ENCODE measurements around the gene RAB6A. TPM values are rescaled to one million over a fixed set of nuclear protein-coding genes. Genes with fewer than 3 reads are reported as not detected.

The RAB6A gene
- total RNA-seq, 1 experiment from 2014 or later, result 105 TPM

DNA sequence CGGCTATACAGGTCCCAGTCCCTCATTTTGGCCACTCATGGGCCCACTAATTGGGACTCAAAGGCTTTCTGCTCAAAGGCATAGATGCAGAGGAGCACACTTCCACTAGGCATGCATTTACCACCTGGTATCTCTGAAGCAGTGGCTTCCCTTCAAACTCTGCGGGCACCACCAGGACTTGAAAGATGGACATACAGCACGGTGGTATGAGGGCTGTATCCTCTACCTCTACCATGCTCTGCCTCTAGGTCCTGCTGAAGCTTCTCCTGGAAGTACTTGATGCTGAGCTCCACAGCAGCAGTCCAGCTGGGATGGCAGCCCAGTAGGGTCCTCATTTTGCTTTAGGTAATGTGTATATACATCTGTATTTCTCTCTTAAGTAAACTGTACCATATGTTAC lies 49.9 kb downstream of the RAB6A start:
- DNase-seq (ENCODE audit: low spot score), result no peak
- H3K9me3 ChIP-seq (ENCODE audit: low read depth, low read length, poor library complexity, severe bottlenecking), result no peaks in the 10 kb centered on the region
- H3K4me3 ChIP-seq (ENCODE audit: low read depth, low read length, poor library complexity, severe bottlenecking), result no peak overlapping the region
- CTCF ChIA-PET, result no interaction called here
- peaks cover 17% of the 10 kb centered on the region for H3K4me1 ChIP-seq (ENCODE audit: insufficient read depth, low read length, poor library complexity, severe bottlenecking)
- intact Hi-C loops (cut with micrococcal nuclease; ENCODE audit: unreplicated experiment), result no loop called here
- H3K27me3 ChIP-seq (replicated peaks; ENCODE audit: insufficient read depth, low read depth, low read length, poor library complexity), result no peaks in the 10 kb centered on the region
- no peak for TF ChIP-seq EZH2 (IDR thresholded peaks at IDR 0.05; ENCODE audit: borderline replicate concordance, low read depth, low read length, poor library complexity, severe bottlenecking)
- TF ChIP-seq, protein P1, sequence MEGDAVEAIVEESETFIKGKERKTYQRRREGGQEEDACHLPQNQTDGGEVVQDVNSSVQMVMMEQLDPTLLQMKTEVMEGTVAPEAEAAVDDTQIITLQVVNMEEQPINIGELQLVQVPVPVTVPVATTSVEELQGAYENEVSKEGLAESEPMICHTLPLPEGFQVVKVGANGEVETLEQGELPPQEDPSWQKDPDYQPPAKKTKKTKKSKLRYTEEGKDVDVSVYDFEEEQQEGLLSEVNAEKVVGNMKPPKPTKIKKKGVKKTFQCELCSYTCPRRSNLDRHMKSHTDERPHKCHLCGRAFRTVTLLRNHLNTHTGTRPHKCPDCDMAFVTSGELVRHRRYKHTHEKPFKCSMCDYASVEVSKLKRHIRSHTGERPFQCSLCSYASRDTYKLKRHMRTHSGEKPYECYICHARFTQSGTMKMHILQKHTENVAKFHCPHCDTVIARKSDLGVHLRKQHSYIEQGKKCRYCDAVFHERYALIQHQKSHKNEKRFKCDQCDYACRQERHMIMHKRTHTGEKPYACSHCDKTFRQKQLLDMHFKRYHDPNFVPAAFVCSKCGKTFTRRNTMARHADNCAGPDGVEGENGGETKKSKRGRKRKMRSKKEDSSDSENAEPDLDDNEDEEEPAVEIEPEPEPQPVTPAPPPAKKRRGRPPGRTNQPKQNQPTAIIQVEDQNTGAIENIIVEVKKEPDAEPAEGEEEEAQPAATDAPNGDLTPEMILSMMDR (conservative IDR thresholded peaks at IDR 0.05; ENCODE audit: low read depth, low read length), result no peak
- peaks cover 7% of the 10 kb centered on the region for H3K36me3 ChIP-seq (ENCODE audit: insufficient read depth, low read length, poor library complexity, severe bottlenecking)
- no TSS peak for BruUV-seq (replicated peaks)
- no peak overlapping the region for H3K27ac ChIP-seq (ENCODE audit: low read depth, low read length, poor library complexity, severe bottlenecking)
- POLR2A ChIA-PET (ENCODE audit: low non-redundant PET), result interaction anchor here (0.6 kb wide), 1 partner anchor 11 kb away, joined by 3 read pairs; no protein-coding TSS in a partner anchor

DNA sequence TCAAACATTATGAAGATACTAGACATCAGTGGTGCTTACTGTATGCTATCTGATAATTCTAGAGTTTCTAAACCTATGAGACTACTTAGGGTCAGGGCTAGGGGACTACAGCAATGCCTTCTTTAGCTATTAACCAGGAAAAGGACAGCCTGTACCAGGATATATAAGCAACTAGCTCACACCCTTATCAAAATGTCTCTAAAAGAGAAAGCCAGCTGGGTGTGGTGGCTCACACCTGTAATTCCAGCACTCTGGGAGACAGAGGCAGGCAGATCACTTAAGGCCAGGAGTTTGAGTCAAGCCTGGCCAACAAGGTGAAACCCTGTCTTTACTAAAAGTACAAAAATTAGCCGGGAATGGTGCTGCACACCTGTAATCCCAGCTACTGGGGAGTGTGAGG lies 55.8 kb downstream of the RAB6A start:
- H3K4me3 ChIP-seq (ENCODE audit: low read depth, low read length, poor library complexity, severe bottlenecking), result no peak overlapping the region
- H3K27ac ChIP-seq (ENCODE audit: low read depth, low read length, poor library complexity, severe bottlenecking), result no peak overlapping the region
- BruUV-seq (replicated peaks), result no TSS peak
- intact Hi-C loops (cut with micrococcal nuclease; ENCODE audit: unreplicated experiment), result no loop called here
- H3K9me3 ChIP-seq (ENCODE audit: low read depth, low read length, poor library complexity, severe bottlenecking), result no peaks in the 10 kb centered on the region
- POLR2A ChIA-PET (ENCODE audit: low non-redundant PET), result no interaction called here
- no peaks in the 10 kb centered on the region for H3K4me1 ChIP-seq (ENCODE audit: insufficient read depth, low read length, poor library complexity, severe bottlenecking)
- DNase-seq (ENCODE audit: low spot score), result no peak
- peaks cover 14% of the 10 kb centered on the region for H3K36me3 ChIP-seq (ENCODE audit: insufficient read depth, low read length, poor library complexity, severe bottlenecking)
- TF ChIP-seq EZH2 (IDR thresholded peaks at IDR 0.05; ENCODE audit: borderline replicate concordance, low read depth, low read length, poor library complexity, severe bottlenecking), result no peak
- TF ChIP-seq, protein P1 (conservative IDR thresholded peaks at IDR 0.05; ENCODE audit: low read depth, low read length), result no peak
- H3K27me3 ChIP-seq (replicated peaks; ENCODE audit: insufficient read depth, low read depth, low read length, poor library complexity), result no peaks in the 10 kb centered on the region
- CTCF ChIA-PET, result no interaction called here

DNA sequence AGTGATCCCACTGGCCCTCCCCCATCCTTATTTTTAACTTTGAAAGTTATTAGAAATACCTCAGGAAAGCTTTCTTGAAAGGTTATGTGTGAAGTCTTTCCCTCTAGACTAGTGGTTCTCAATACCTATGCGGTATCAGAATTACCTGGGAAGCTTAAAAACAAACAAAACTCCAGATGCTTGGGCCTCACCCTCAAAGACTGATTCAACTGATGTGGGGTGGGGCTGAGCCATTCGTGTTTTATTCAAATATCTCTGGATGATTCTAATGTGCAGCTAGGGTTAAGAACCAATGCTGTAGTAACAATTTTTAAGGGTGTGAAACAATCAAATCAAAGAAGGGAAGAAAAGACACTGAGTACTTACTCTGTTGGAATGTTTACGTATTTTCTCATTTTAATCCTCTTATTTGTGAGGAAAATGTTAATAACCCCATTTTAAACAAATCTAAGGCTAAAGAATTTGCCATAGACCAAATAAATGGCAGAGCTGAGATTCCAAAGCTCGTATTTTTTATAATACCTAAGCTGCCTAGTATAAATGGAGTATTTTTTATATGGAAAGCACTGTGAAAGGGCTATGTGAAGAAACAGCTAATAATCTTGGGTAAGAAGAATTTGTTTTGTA lies 66.9 kb downstream of the RAB6A start:
- CTCF ChIA-PET, result interaction anchor here (0.9 kb wide), 1 partner anchor 68 kb away, joined by 3 read pairs; no protein-coding TSS in a partner anchor
- intact Hi-C loops (cut with micrococcal nuclease; ENCODE audit: unreplicated experiment), result no loop called here
- no TSS peak for BruUV-seq (replicated peaks)
- Histone ChIP-seq H3K27me3 (replicated peaks; ENCODE audit: insufficient read depth, low read depth, low read length, poor library complexity) (no peaks in the 10 kb centered on the region), H3K27ac (ENCODE audit: low read depth, low read length, poor library complexity, severe bottlenecking) (no peak overlapping the region), H3K9me3 (ENCODE audit: low read depth, low read length, poor library complexity, severe bottlenecking) (no peaks in the 10 kb centered on the region), H3K4me3 (ENCODE audit: low read depth, low read length, poor library complexity, severe bottlenecking) (no peak overlapping the region), H3K36me3 (ENCODE audit: insufficient read depth, low read length, poor library complexity, severe bottlenecking) (peaks cover 5% of the 10 kb centered on the region), H3K4me1 (ENCODE audit: insufficient read depth, low read length, poor library complexity, severe bottlenecking) (no peaks in the 10 kb centered on the region)
- DNase-seq (ENCODE audit: low spot score), result no peak
- POLR2A ChIA-PET (ENCODE audit: low non-redundant PET), result no interaction called here
- TF ChIP-seq EZH2 (IDR thresholded peaks at IDR 0.05; ENCODE audit: borderline replicate concordance, low read depth, low read length, poor library complexity, severe bottlenecking), result no peak
- TF ChIP-seq, protein P1 (conservative IDR thresholded peaks at IDR 0.05; ENCODE audit: low read depth, low read length), result no peak

Data from A673 (cell line).